ENCODE measurements around the gene PI3.
"Not testable (repeated sequence)": the region's sequence is repeated elsewhere in the genome, so short reads cannot be mapped to it uniquely, and the experiment has no call there.

Gene PI3

GRCh38 chr20:45152405-45152804 is 22.3 kb upstream of the PI3 start:
- Histone ChIP-seq H3K4me3 (ENCODE audit: insufficient read length, low read depth) (no peak overlapping the region), H3K9ac (ENCODE audit: insufficient read length, low read depth) (no peak overlapping the region), H3K9me3 (ENCODE audit: insufficient read depth, low read length) (peaks cover 18% of the 10 kb centered on the region; the same call in 1 of the 2 replicates), H3K27me3 (ENCODE audit: insufficient read depth, insufficient read length) (no peaks in the 10 kb centered on the region), H3K4me1 (ENCODE audit: insufficient read depth, insufficient read length) (no peaks in the 10 kb centered on the region), H3K36me3 (ENCODE audit: insufficient read depth, insufficient read length, low read length) (no peaks in the 10 kb centered on the region)
- TF ChIP-seq ZNF274 (IDR thresholded peaks at IDR 0.05; ENCODE audit: low read depth, low read length) (no peak), SUZ12 (IDR thresholded peaks at IDR 0.05; ENCODE audit: extremely low read depth, insufficient read depth, insufficient read length) (no peak), YY1 (IDR thresholded peaks at IDR 0.05; ENCODE audit: insufficient read depth, insufficient read length) (no peak)
- DNase-seq (ENCODE audit: low read depth, low spot score) = no peak

- no peak for DNase-seq (ENCODE audit: low read depth, low spot score)
- peaks cover 18% of the 10 kb centered on the region; the same call in 1 of the 2 replicates for H3K9me3 ChIP-seq (ENCODE audit: insufficient read depth, low read length)
- TF ChIP-seq YY1 (IDR thresholded peaks at IDR 0.05; ENCODE audit: insufficient read depth, insufficient read length) (no peak), SUZ12 (IDR thresholded peaks at IDR 0.05; ENCODE audit: extremely low read depth, insufficient read depth, insufficient read length) (no peak), ZNF274 (IDR thresholded peaks at IDR 0.05; ENCODE audit: low read depth, low read length) (no peak)
- no peak overlapping the region for H3K4me3 ChIP-seq (ENCODE audit: insufficient read length, low read depth)
- no peaks in the 10 kb centered on the region for H3K27me3 ChIP-seq (ENCODE audit: insufficient read depth, insufficient read length)
- no peaks in the 10 kb centered on the region for H3K4me1 ChIP-seq (ENCODE audit: insufficient read depth, insufficient read length)
- H3K9ac ChIP-seq (ENCODE audit: insufficient read length, low read depth) = no peak overlapping the region
- H3K36me3 ChIP-seq (ENCODE audit: insufficient read depth, insufficient read length, low read length) = no peaks in the 10 kb centered on the region
Measured at GRCh38 chr20:45153147-45153546, 21.6 kb upstream of the PI3 start.

GRCh38 chr20:45153752-45154151 is 20.9 kb upstream of the PI3 start:
- H3K4me3 ChIP-seq (ENCODE audit: insufficient read length, low read depth) = no peak overlapping the region

GRCh38 chr20:45154183-45154582 is 20.5 kb upstream of the PI3 start:
- no peak for DNase-seq (ENCODE audit: low read depth, low spot score)
- no peak overlapping the region for H3K9ac ChIP-seq (ENCODE audit: insufficient read length, low read depth)
- no peak for TF ChIP-seq YY1 (IDR thresholded peaks at IDR 0.05; ENCODE audit: insufficient read depth, insufficient read length)
- no peaks in the 10 kb centered on the region for H3K27me3 ChIP-seq (ENCODE audit: insufficient read depth, insufficient read length)
- peaks cover 20% of the 10 kb centered on the region for H3K9me3 ChIP-seq (ENCODE audit: insufficient read depth, low read length)
- H3K4me3 ChIP-seq (ENCODE audit: insufficient read length, low read depth) = no peak overlapping the region
- H3K4me1 ChIP-seq (ENCODE audit: insufficient read depth, insufficient read length) = no peaks in the 10 kb centered on the region
- no peaks in the 10 kb centered on the region for H3K36me3 ChIP-seq (ENCODE audit: insufficient read depth, insufficient read length, low read length)

More at GRCh38 chr20:45153752-45154151, 20.9 kb upstream of the PI3 start:
- Histone ChIP-seq H3K4me1 (ENCODE audit: insufficient read depth, insufficient read length) (no peaks in the 10 kb centered on the region), H3K9ac (ENCODE audit: insufficient read length, low read depth) (no peak overlapping the region), H3K9me3 (ENCODE audit: insufficient read depth, low read length) (peaks cover 18% of the 10 kb centered on the region; the same call in 1 of the 2 replicates), H3K36me3 (ENCODE audit: insufficient read depth, insufficient read length, low read length) (no peaks in the 10 kb centered on the region), H3K27me3 (ENCODE audit: insufficient read depth, insufficient read length) (no peaks in the 10 kb centered on the region)
- no peak for TF ChIP-seq ZNF274 (IDR thresholded peaks at IDR 0.05; ENCODE audit: low read depth, low read length)
- no peak for TF ChIP-seq YY1 (IDR thresholded peaks at IDR 0.05; ENCODE audit: insufficient read depth, insufficient read length)
- no peak for TF ChIP-seq SUZ12 (IDR thresholded peaks at IDR 0.05; ENCODE audit: extremely low read depth, insufficient read depth, insufficient read length)
- no peak for DNase-seq (ENCODE audit: low read depth, low spot score)

- DNase-seq (ENCODE audit: low read depth, low spot score); H3K9ac ChIP-seq (ENCODE audit: insufficient read length, low read depth); H3K4me3 ChIP-seq (ENCODE audit: insufficient read length, low read depth); H3K27me3 ChIP-seq (ENCODE audit: insufficient read depth, insufficient read length); H3K4me1 ChIP-seq (ENCODE audit: insufficient read depth, insufficient read length); H3K36me3 ChIP-seq (ENCODE audit: insufficient read depth, insufficient read length, low read length): not testable (repeated sequence)
- peaks cover 25% of the 10 kb centered on the region for H3K9me3 ChIP-seq (ENCODE audit: insufficient read depth, low read length)
Measured at GRCh38 chr20:45154794-45155193, 19.9 kb upstream of the PI3 start.

- peaks cover 25% of the 10 kb centered on the region for H3K9me3 ChIP-seq (ENCODE audit: insufficient read depth, low read length)
- TF ChIP-seq SUZ12 (IDR thresholded peaks at IDR 0.05; ENCODE audit: extremely low read depth, insufficient read depth, insufficient read length) = no peak
- DNase-seq (ENCODE audit: low read depth, low spot score) = no peak
- H3K9ac ChIP-seq (ENCODE audit: insufficient read length, low read depth) = no peak overlapping the region
- H3K36me3 ChIP-seq (ENCODE audit: insufficient read depth, insufficient read length, low read length) = no peaks in the 10 kb centered on the region
- H3K4me3 ChIP-seq (ENCODE audit: insufficient read length, low read depth) = no peak overlapping the region
- no peaks in the 10 kb centered on the region for H3K4me1 ChIP-seq (ENCODE audit: insufficient read depth, insufficient read length)
- H3K27me3 ChIP-seq (ENCODE audit: insufficient read depth, insufficient read length) = no peaks in the 10 kb centered on the region
Measured at GRCh38 chr20:45156713-45157112, 18.0 kb upstream of the PI3 start.

GRCh38 chr20:45157962-45158361 is 16.7 kb upstream of the PI3 start:
- DNase-seq (ENCODE audit: low read depth, low spot score) = no peak
- Histone ChIP-seq H3K27me3 (ENCODE audit: insufficient read depth, insufficient read length) (no peaks in the 10 kb centered on the region), H3K4me3 (ENCODE audit: insufficient read length, low read depth) (no peak overlapping the region), H3K9ac (ENCODE audit: insufficient read length, low read depth) (no peak overlapping the region), H3K9me3 (ENCODE audit: insufficient read depth, low read length) (peaks cover 29% of the 10 kb centered on the region), H3K36me3 (ENCODE audit: insufficient read depth, insufficient read length, low read length) (no peaks in the 10 kb centered on the region), H3K4me1 (ENCODE audit: insufficient read depth, insufficient read length) (no peaks in the 10 kb centered on the region)
- TF ChIP-seq ZNF274 (IDR thresholded peaks at IDR 0.05; ENCODE audit: low read depth, low read length) (no peak), SUZ12 (IDR thresholded peaks at IDR 0.05; ENCODE audit: extremely low read depth, insufficient read depth, insufficient read length) (no peak), YY1 (IDR thresholded peaks at IDR 0.05; ENCODE audit: insufficient read depth, insufficient read length) (no peak)

Measured in NT2/D1 (cell line).